Right lobe of liver (tissue), 4 donors: ENCODE measurements around the gene PTPRT.

Experiments
- CTCF ChIP-seq, 4 donors: fragments of 200-600 bp in 3 of 4; fragments of 450-650 bp in 1 of 4; IDR thresholded peaks; one replicate each; pipeline versions ENCODE4 v1.5.1 to v1.8.0; 2016 to 2022; ENCODE audit warnings: antibody characterized with exemption in 4 of 4, mild to moderate bottlenecking in 2 of 4
- POLR2A ChIP-seq: fragments of 450-650 bp; IDR thresholded peaks from one replicate; pipeline ENCODE4 v1.6.1; 2017; ENCODE audit warnings: antibody characterized with exemption, mild to moderate bottlenecking
- donor health status: DM: no; HTN: no; CAD: no.
- donor health status: DM: no; HTN: no; CAD: no.
- donor health status: DM: no; HTN: yes; CAD: no.

GRCh38 chr20:43165611-43166010 lies 24.1 kb downstream of the PTPRT start:
- no peak for TF ChIP-seq CTCF (IDR thresholded peaks at IDR 0.05)
- TF ChIP-seq POLR2A = no peak
